GM18520 (cell line): Measurements from ENCODE around the gene UCN3.

Experiments
- ATAC-seq: cut with Tn5 transposase; IDR thresholded peaks from one replicate; pipeline ENCODE4 v1.9.1; 2021; ENCODE audit not compliant: unreplicated experiment

Gene UCN3, protein sequence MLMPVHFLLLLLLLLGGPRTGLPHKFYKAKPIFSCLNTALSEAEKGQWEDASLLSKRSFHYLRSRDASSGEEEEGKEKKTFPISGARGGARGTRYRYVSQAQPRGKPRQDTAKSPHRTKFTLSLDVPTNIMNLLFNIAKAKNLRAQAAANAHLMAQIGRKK

DNA sequence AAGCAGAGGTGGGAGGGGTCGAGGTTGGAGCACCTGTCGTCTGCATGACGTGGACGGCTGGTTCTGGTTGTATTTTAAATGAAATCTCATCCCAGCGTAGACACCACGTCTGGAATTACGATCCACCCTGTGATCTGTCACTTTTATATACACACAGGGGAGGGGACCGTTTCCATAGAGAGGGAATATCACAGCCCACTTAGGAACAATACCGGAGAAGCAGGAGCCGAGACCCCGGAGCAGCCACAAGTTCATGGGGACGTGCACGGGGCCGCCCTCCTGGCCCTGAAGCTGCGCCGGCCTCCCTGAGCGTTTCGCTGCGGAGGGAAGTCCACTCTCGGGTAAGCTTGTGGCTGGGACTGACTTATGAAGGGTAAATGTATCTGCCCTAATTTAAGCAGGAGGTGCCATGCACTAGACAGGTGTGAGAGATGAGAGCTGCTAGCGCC is at the start of gene UCN3:
Gene UCN3, plus strand, starts transcription at position 77 of the 449 bp plus-strand sequence. CDS start 8,755 bp downstream, outside the sequence.
- ATAC-seq = no peak

DNA sequence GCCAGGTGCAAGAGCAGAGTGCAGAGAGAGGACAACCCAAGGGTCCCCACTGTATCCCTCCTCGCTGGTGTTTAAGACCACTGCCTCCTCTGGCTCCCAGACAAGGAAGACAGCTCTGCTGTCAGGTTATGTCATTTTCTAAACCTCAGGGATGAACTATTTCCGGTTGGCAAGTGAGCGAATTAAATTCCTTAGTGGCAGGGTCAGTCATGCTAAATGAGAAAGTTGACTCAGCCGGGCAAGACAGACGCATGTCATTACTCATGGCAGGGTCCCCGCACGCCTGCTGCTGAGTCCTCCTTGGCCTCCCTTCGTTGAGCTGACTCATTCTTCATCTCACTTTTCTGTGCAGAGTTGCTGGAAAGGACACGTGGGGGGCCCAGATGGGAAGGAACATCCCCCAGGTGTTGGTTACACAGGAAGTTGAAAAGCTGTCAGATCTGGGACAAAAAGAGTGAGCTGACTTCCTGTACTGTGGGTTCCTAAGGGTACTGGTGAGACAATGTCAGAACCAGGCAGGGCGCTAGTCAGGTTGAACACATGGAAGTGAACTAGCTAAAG is 47.1 kb upstream of the UCN3 start:
- ATAC-seq = no peak

DNA sequence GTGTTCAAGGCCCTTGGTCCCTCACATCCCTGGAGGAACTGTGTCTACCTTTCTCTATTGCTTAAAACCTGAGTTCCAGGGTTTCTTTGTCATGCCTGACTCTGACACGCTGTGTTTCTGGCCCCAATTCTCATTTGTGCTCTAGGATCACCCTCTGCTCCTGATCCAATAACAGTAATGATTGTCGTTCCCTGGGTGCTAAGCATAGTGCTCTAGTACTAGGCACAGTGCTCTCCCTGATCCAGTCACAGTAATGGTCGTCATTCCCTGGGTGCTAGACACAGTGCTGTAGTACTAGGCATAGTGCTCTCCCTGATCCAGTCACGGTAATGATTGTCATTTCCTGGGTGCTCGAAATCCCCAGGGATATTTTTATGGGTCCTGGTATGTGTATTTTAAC is 46.6 kb upstream of the UCN3 start:
- ATAC-seq = no peak

DNA sequence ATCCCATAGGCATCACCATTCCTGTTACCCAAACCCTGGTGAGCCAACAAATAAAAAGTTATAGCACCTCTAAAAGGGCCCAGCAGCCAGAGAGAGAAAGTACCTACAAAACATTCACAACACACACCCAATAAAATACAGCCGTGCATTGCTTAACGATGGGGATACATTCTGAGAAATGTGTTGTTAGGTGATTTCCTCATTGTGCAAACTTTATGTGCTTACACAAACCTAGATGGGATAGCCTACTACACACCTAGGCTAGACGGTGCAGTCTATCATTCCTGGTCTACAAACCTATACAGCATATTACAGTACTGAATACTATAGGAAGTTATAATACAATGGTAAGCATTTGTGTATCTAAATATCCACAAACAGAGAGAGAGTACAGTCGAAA is 44.9 kb upstream of the UCN3 start:
- no peak for ATAC-seq

DNA sequence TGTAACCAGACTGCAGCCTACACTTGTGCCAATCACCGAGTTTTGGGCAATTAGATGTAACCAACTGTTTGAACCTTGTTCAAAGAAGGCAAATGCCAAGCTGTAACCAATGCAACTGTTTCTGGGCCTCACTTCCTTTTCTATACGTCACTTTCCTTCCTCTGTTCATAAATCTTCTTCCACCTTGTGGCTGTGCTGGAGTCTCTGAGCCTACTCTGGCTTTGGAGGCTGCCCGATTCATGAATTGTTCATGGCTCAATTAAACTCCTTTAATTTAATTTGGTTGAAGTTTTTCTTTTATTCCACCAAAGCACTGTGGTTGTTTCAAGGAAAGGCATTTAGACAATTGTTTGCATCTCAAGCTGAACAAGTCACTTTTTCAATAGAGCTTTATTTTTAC is 43.5 kb upstream of the UCN3 start:
- ATAC-seq = no peak

DNA sequence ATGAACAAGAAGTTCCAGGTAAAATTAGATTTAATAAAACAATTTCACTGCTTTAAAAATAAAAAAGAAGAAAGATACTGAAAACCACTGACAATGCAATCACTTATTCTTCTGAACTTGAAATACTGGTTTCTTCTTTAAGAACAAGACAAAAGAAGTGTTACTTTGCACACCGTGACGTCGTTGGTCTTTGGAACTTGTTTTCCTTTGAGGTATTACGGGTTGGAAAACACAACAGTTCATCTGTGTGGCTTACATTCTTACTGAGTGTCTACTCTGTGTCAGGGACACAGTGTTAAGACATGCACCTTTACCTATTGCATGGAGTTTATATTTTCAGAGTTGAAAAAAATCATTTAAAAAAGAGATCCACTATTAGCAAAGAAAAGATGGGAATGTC is 41.3 kb upstream of the UCN3 start:
- no peak for ATAC-seq

DNA sequence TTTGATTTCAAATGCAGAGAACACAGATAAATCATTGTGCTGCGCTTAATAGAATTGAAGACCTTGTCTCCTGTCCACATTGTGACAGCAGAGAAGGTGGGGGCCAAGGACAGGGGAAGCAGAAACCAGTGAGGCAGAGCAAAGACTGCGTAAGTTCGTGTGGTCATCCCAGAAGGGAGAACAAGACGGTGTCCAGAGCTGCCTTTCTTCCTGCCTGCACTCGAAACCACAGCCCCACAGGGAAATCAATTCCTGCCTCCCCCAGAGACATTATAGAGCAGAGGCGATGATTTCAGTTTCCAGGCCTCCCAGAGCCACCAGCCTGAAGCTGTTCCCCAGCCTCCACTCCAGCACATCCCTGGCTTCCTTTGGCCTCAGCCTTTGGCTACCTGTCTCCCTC is 39.7 kb upstream of the UCN3 start:
- ATAC-seq = no peak

DNA sequence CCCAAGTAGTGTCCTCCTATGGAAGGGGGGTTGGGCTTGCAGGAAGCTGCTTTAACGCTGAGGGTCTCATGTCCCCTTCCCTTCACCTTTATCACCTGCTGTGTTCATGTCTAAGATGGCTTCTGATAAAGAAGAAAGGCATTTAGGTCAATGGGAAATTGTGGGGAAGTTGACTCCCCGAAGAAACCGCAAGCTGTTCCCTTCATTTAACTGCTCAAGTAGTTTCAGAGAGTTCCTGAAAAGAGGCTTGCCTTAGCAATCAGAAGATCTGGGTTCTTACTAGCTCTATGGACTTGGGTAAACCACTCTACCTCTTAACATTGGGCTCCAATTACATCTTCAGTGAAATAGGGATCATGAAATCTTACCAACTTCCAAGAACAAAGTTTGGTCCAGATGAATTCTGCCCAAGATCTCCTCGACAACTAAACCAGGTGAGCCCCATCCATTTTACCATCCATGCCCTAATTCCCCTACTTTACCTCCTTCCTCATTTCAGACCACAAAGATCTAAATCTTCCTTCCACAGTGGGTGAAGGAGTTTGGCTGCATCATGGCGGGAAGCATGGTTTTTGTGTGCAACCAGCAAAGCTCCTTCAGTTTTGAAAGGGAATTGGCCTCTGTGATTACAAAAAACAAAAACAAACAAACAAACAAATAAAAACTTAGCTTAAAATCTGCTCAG is 30.4 kb upstream of the UCN3 start:
- no peak for ATAC-seq

DNA sequence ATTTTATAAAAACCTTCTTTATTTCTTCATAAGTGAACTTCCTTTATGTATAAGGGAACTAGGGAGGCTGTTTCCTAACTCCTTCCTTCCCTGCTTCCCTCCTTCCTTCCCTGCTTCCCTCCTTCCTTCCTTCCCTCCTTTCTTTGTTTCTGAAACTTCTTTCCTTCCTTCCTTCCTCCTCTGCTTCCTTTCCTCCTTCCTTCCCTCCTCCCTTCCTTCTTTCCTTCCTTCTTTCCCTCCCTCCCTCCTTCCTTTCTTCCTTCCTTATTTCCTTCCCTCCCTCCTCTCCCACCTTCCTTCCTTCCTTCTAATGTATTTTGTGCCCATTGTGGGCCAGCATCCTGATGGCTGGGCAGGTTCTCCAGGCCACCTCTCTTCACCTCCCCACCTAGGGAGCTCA is 26.8 kb upstream of the UCN3 start:
- ATAC-seq = no peak

DNA sequence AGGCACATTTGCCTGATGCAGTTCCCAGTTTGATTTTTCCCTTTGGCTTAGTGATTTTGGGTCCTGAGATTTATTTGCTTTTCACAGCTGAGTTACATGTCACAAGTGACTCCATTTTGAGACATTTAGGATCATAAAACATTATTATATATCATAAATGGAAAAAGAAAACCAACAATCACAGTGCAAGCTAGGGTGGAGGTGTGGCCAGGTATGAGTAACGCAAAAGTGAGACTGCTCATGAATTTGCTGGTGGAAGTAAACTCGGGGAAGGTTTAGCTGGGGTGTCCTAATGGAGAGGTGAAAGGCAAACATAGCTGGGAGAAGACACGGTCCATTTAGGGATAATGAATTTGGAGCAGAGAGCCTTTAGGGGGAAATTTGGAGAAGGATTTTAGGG is 21.7 kb upstream of the UCN3 start:
- no peak for ATAC-seq

DNA sequence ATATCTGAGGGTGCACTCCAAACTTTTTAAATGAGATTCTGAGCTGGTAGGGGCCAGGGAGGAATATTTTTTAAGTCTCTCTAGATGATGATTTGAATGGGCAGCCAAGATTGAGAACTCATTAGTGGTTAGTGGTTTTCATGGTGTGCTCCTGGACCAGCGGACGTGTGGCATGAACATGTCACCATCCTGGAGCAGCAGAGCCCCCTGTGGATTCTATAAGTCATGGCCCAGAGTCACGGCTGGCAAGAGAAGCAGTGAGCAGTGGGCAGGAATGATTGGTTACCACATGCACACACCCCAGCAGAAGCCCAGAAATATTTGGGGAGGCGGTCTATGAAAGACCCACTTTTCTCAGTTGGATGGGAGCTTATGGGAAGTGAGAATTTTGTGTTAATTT is 21.2 kb upstream of the UCN3 start:
- ATAC-seq = no peak

DNA sequence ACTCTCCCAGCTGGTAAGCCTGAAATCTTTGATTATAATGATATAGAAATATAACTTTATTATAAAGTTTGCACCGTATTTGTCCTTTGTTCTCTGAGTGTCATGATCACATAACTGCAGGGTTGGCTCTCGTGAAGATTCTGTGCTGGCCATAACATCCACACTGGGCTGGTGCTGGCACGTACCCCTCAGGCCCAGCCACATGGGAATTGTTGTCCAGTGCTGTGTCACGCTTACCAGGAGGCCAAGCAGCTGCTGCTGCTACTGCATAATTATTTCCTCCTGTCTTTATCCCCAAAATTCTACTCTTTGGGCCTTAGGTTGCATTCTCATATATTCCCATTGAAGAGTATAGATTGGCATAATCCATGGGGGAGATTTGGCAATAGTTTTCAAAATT is 20.8 kb upstream of the UCN3 start:
- ATAC-seq = no peak

DNA sequence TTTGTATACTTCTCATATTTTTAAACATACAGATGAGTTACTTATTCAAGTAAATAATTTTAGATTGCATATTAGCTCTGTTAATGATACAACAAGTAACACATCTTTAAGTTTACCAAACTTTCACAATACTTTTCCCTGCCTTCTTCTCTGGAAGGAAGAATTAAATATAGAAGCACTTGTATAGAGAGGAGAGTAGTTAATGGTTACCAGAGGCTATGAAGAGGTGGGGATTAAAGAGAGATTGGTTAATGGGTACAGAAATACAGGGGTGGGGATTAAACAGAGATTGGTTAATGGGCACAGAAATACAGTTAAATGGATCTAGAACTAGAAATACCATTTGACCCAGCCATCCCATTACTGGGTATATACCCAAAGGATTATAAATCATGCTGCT is 20.0 kb upstream of the UCN3 start:
- ATAC-seq = no peak

DNA sequence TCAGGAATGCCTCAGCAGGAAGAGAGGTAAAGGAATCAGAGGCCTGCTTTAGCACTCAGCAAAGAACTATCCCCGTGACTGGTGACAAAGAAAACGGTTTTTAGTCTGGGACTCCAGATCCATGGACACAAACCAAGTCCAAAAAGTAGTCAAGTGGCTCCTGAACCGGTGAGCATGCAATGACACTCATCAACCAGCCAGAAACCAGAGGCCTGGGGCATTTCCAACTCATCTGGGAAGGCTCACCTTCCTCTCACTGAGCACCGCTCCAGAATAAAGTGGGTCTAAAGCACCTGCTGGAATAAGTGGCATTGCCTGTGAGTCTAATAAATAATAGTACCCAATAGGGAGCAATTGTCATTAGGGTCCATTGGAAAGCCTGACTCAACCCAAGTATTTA is 17.9 kb upstream of the UCN3 start:
- ATAC-seq = no peak

DNA sequence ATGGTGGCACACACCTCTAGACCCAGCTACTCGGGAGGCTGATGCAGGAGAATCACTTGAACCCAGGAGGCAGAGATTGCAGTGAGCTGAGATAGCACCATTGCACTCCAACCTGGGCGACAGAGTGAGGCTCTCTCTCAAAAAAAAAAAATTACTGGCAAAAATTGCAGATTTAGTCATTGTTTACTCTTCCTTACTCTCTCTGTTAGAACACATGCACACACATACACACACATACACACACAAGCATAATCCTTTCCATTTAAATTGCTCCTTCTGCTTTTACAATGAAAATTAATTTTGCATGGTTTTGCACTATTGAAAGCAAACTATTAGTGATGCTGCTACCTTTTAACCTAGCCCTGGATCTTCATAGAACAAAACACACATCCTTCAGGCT is 15.4 kb upstream of the UCN3 start:
- no peak for ATAC-seq

DNA sequence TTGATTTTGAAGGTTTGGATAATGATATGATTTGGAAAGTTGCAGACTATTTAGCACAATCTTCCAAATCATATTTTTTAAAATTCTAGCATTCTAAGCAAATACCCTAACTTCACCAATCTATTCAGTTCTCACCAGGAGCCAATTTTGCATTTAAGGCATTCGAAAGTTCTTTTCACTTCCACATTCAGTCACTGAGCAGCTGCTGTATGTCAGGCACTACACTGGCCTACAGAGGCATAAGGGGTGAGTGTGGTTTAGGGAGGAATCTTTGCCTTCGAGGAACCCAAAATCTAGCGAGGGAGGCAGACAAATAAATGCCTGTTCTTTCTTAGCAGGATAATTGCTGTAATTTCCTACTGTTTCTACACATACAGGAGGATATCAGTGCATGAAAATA is 10.7 kb upstream of the UCN3 start:
- no peak for ATAC-seq

DNA sequence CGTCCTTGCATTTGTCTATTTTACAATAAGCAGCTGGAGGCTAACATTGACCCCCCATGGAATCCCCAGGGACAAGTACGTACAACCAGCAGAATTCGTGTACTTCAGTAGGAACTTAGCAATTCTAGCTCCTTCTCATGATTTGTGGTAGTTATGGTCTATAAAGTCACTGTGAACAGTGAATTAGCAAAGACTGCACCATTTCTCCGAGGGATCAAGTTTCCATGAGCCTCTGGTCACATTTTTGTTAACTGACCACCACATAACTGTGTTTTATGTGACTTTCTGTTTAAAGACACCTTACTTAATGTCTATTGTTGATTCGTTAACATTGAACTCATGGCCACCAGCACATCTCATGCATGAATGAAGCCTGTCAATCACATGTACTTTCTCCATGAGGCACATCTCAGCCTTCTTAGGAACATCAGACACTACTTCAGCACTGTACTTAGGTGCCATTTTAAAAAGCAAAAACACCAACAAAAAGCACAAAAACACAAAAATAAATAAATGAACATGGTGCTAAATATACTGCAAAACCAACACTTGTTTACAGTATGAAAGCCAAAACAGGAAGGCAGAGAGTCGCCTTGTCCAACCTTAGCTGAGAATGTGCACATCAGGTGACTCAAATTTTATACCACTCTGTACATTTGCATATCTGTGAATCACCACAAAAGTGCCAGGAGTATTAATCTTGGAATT is 9.0 kb upstream of the UCN3 start:
- ATAC-seq = no peak

DNA sequence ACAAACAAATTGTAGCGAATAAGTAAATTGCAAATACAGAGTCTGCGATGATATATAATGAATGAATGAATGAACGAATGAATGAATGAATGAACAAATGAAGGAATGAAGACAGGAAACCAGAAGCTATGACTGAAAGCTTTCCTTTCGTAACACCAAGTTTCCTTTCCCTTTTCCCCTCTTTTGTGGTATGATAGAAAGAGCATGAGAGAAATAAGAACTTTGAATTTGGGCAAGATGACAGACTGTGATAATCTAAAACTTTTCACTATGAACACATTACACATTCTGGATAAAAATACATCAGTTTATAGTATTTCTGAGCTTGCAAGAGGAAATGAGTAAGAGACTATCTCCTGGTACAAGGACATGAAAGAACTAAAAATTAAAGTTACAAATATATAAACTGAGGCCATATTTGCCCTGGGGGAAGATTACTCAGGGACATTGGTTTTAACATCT is 8.4 kb upstream of the UCN3 start:
- ATAC-seq = no peak

DNA sequence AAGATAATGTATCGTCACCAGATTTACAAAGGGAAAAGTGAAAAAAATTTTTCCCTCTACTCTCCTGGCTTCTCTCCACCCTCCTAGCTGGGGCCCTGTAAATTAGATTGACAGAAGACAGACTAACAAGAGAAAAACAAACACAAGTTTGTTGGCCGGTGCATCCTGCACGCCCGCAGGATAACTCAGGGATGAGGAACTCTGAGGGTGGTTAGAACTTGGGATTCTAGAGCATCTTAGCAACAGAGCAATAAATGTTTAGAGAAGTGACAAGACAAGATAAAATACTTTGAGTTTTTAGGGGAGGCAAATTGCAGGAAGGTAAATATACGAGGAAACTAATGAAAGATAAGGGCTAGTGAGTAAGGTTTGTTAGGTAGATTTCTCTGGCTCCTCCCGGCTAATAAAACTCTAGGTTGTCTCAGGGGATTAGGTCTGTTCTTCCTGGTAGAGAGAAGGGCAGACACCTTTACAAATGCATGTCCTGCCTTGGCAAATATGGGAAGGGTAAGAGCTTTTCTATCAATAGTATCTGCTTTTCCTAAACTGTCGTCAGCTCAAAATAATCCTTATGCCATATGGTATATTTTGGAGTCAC is 4.3 kb upstream of the UCN3 start:
- no peak for ATAC-seq

DNA sequence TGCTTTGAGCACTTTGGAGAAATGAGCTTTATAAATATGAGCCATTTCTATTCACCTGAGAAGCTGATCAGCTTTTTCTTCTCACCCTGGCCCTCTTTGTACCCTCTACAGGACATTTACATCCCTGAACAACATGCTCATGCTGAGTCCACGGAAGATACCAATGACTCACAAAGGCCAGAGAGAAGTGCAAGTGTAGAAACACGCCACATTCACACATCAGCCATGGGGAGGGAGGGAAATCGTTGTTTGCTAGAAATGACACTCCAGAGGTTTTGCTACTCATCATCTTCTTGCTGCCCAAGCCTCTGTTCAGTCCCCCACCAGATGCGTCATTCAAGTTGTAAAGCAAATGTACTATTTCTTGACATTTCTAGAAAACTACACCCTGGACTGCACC is 2.8 kb upstream of the UCN3 start:
- ATAC-seq = no peak

DNA sequence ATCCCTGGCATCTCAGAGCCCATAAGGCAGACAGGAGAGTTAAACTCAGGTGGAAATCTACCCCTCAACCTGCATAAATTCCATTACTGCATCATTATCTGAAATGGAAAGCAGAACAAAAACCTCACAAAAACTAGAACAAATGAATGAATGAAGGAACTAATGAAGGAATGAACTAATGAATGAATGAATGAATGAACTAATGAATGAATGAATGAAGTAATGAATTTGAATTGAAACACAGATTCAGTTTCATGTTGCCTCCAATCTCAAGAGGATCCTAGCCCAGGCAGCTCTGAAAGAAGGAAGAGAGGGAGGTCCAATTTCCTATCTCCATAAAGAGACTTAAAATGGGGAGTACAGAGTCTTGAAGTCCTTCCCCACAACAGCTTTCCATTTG is 1.9 kb upstream of the UCN3 start:
- ATAC-seq = no peak

DNA sequence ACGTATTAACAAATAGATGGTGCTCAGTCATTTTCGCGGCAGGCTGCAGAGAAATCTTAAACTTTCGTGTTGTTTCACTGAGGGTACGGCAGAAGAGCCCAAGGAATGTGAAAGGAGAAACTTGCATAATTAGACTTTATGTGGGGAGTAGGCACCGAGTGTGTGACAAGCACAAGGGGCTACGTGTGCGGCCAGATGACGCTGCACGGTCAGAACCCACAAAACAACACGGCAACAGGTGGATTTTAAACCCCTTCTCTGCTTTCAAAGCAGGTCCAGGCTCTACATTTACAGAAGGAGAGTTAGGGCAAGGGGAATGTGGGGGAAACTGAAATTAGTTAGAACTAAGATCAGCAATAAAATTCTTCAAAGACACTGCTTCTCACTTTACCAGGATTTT is 392 bp upstream of the UCN3 start:
- ATAC-seq = no peak
